Lower leg skin (tissue), 4 donors: ENCODE results near the gene HINFP. TPM values are rescaled to one million over a fixed set of nuclear protein-coding genes. Genes with fewer than 3 reads are reported as not detected.

Experiments used
- DNase-seq, 2 donors: peaks; one replicate each; pipeline ENCODE4 v3.0.0-alpha.2; 2019; ENCODE audit warnings: low spot score in 2 of 2
- H3K4me3 ChIP-seq: fragments of 200-600 bp; sonication (generic); 2 replicates; pipeline ENCODE4 v1.5.1; 2017; ENCODE audit warnings: mild to moderate bottlenecking, low read depth; ENCODE audit not compliant: poor library complexity, severe bottlenecking
- POLR2A ChIP-seq, 2 donors: fragments of 450-650 bp; IDR thresholded peaks; one replicate each; pipeline ENCODE4 v1.6.1; 2016 to 2017; ENCODE audit warnings: antibody characterized with exemption in 2 of 2, mild to moderate bottlenecking in 1 of 2, moderate library complexity in 1 of 2
- WGBS, 2 donors: methylation state at CpG; one replicate each; pipeline ENCODE4 v1.1.5; 2018; 5-methylcytosine and 5-hydroxymethylcytosine counted together
- intact Hi-C: fragments of 100-400 bp; cut with DNase I; formaldehyde crosslinking; loops from one replicate; pipeline ENCODE4 v1.15.0; 2023; ENCODE audit warnings: low total_unique reads
- total RNA-seq, 4 donors: library from RNA; depleted of rRNA; stranded (reverse); fragments of >200 nt; gene quantifications; one replicate each; pipeline ENCODE4 v1.1.0, GENCODE V29; 2016
- TF ChIP-seq, protein P1 (sequence below), 3 donors: fragments of 450-650 bp; IDR thresholded peaks; one replicate each; pipeline ENCODE4 v1.5.1; 2016; ENCODE audit warnings: antibody characterized with exemption in 3 of 3, mild to moderate bottlenecking in 3 of 3, moderate library complexity in 2 of 3

HINFP gene
- total RNA-seq, 4 donors from 2014 or later = 15.0 to 39.6 (median 31.2) TPM

DNA sequence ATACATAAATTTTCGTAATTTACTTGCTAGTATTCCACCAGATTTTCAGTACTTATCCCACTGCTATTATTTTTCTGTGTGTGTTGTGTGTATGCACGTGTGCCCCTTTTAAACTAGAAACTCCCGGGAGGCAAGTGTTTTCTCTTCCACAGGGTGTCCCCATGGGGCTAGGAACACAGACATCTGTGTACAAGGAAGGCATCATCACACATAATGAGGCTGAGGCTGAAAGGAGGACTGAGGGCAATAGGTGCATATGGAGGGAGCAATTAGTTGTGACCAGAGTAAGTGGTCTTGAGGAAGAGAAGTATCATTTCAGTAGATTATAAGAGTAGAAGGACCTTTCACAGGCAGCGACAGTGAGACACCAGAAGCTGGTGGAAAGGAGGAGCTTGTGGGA is 17.6 kb upstream of the HINFP start:
- TF ChIP-seq, protein P1, sequence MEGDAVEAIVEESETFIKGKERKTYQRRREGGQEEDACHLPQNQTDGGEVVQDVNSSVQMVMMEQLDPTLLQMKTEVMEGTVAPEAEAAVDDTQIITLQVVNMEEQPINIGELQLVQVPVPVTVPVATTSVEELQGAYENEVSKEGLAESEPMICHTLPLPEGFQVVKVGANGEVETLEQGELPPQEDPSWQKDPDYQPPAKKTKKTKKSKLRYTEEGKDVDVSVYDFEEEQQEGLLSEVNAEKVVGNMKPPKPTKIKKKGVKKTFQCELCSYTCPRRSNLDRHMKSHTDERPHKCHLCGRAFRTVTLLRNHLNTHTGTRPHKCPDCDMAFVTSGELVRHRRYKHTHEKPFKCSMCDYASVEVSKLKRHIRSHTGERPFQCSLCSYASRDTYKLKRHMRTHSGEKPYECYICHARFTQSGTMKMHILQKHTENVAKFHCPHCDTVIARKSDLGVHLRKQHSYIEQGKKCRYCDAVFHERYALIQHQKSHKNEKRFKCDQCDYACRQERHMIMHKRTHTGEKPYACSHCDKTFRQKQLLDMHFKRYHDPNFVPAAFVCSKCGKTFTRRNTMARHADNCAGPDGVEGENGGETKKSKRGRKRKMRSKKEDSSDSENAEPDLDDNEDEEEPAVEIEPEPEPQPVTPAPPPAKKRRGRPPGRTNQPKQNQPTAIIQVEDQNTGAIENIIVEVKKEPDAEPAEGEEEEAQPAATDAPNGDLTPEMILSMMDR (IDR thresholded peaks at IDR 0.05) = no peak
- no peak for TF ChIP-seq POLR2A (IDR thresholded peaks at IDR 0.05)
- DNase-seq = no peak
- no peak overlapping the region for H3K4me3 ChIP-seq
- WGBS, 2 donors = 54 to 56% methylated on average over 4 of the region's 4 CpGs
- intact Hi-C loops = no loop called here

DNA sequence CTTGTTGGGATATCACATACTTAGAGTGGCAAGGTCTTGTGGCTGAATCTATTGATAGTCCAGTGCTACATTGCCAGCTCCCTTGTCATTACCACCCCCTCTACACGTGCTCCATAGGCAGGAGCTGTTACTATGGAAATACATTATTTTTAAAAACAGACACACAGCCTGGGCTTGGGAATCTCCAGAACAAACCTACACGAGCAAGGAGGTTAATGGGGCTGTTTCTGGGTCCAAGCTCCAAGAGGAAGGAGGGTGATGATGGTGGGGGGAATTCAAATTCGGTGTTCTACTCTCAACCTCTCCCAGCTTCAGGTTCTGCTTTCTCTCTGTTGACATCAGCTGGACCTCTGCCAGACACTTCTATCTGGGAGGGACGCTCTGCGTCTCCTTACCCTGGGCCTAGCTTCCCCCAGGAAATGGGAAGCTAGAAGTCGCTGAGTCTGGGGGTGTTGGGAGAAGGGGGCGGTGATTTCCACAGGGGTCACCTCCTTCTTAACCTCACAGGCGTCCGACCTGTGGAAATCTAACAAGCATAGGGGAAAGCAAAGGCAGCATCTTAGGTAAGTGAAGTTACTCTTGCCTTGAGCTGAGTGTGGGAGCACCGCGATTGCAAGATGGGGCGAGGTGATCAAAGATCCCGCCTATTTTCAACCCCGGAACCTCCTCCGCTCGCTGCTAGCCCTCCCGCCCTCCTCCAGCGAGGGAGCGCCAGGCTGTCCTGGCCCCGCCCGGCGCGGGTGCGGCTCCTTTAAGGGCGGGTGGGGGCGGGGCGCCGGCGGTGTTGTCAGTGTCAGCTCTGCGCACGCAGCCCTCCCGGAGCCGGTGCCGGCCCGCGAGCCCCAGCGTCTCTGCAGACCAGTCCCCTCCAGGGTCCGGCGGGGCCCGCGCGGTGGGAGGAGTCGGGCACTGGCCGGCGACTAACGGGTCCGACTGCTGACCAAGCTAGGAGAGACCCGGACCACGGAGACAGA is 14.5 kb upstream of the HINFP start, which contains the start of gene C2CD2L:
TSS of gene C2CD2L (plus strand) at position 781 of the 974 bp plus-strand sequence. CDS start 398 bp downstream, outside the sequence.
- peak; percentile 90 to 98 for DNase-seq
- TF ChIP-seq, protein P1 (IDR thresholded peaks at IDR 0.05) = no peak
- no peak for TF ChIP-seq POLR2A (IDR thresholded peaks at IDR 0.05)
- H3K4me3 ChIP-seq = peak within 1 kb of the TSS; percentile 85
- intact Hi-C loops = no loop called here
- WGBS, 2 donors = 0 to 2% methylated on average over 9 to 25 of the region's 49 CpGs

DNA sequence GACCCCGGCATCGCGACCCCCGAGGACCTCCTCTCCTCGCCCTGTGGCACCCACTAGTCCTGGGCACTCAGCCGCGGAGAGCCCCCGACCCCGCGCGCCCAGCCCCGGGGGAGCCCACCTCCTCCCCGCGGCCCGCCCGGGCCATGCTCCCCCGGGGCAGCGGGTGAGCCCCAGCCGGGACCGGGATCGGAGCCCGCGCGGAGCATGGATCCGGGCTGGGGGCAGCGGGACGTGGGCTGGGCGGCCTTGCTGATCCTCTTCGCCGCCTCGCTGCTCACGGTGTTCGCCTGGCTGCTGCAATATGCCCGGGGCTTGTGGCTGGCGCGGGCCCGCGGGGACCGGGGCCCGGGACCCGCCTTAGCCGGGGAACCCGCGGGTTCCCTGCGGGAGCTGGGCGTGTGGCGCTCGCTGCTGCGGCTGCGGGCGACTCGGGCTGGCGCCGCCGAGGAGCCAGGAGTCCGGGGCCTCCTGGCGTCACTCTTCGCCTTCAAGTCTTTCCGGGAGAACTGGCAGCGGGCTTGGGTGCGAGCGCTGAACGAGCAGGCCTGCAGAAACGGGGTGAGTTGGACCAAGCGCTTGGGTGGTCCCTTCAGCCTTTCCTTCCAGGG is 13.7 kb upstream of the HINFP start:
- H3K4me3 ChIP-seq = peak overlapping the region; percentile 85
- no peak for TF ChIP-seq POLR2A (IDR thresholded peaks at IDR 0.05)
- TF ChIP-seq, protein P1 (IDR thresholded peaks at IDR 0.05) = no peak
- intact Hi-C loops = loop anchor here (2.0 kb wide), 1 partner anchor 59 kb away; no protein-coding TSS in a partner anchor
- no peak for DNase-seq
- 1% methylated on average over 33 to 39 of the region's 65 CpGs for WGBS, 2 donors

DNA sequence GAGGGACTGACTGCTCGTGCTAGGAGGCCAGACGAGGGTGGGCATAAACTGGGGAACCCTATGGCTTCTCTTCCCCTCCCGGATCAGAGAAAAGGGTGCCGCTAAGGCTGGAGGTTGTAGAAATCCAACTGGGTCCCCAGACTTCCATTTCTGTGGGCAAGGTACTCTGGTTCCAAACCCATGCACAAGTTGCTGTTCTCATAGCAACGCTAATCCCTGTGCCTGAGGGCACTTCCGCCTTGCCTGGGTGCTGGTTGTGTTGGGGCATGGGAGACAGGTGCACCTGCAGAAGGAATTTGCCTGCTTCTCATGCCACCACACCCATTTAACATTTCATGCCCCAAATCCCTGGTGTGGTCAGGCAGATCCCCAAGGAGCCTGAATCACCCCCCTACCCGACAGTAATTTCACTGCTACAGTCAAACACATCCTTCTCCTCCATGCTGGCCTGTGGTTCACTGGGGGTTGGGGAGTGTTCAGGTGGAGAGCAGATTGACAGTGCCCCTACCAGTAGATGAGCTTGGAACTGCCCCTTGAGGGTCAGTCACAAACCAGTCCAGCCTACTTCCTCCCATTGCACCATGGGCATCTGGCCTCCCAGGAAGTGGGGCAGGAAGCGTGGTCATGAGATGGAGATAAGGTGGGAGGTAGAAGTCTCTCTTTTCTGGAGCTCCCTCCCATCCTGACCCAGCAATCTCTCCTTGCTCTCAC is 13.1 kb upstream of the HINFP start:
- 15 to 16% methylated on average over 6 to 8 of the region's 8 CpGs for WGBS, 2 donors
- peak overlapping the region; percentile 85 for H3K4me3 ChIP-seq
- no peak for DNase-seq
- intact Hi-C loops = loop anchor here (2.0 kb wide), 1 partner anchor 58 kb away; no protein-coding TSS in a partner anchor
- TF ChIP-seq POLR2A (IDR thresholded peaks at IDR 0.05) = no peak
- TF ChIP-seq, protein P1 (IDR thresholded peaks at IDR 0.05) = no peak

DNA sequence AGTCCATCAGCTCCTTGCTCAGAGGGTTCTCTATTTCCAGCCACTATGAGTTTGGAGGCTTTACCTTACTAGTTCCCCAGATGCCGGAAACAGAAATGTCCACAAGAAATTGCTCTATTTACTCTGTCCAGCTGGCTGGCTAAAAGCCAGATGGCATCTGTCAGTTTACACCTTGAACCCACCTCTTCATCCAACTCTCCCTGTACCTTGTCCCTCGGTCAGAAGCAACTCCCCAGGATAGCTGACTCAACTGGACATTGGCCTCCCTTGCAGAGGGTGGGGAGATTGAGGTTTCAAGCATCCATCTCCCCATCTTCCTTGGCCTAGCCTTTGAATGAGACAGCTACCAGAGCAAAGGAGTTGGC is 12.5 kb upstream of the HINFP start:
- DNase-seq = no peak
- no peak overlapping the region for H3K4me3 ChIP-seq
- intact Hi-C loops = loop anchor here (2.0 kb wide), 1 partner anchor 58 kb away; no protein-coding TSS in a partner anchor

More for the DNA sequence above, 12.5 kb upstream of the HINFP start:
- TF ChIP-seq, protein P1 (IDR thresholded peaks at IDR 0.05) = no peak
- no peak for TF ChIP-seq POLR2A (IDR thresholded peaks at IDR 0.05)
- 92% methylated on average over 2 of the region's 2 CpGs for WGBS, 2 donors
